OCI-LY1 (cell line): ENCODE data around the gene ZNF777.

Source experiments
- H2AFZ ChIP-seq: fragments of 200-600 bp; sonication (generic), shearing (Covaris generic); 2 replicates; pipeline ENCODE4 v1.6.0; 2014; ENCODE audit warnings: antibody characterized with exemption, mild to moderate bottlenecking, low read length
- H3F3A ChIP-seq: fragments of 200-600 bp; sonication (generic), shearing (Covaris generic); 2 replicates; pipeline ENCODE4 v1.6.0; 2014; ENCODE audit warnings: mild to moderate bottlenecking, antibody characterized with exemption, low read length, moderate library complexity; ENCODE audit not compliant: insufficient read depth
- H3K27ac ChIP-seq: fragments of 200-600 bp; sonication (generic); 2 replicates; pipeline ENCODE4 v1.5.1; 2014; ENCODE audit warnings: low read length, mixed run types, mild to moderate bottlenecking, low read depth; ENCODE audit not compliant: poor library complexity, severe bottlenecking
- H3K27me3 ChIP-seq: fragments of 200-600 bp; sonication (generic); 2 replicates; pipeline ENCODE4 v1.6.0; 2014; ENCODE audit warnings: antibody characterized with exemption, mild to moderate bottlenecking, low read length, moderate library complexity; ENCODE audit not compliant: insufficient read depth
- H3K36me3 ChIP-seq: fragments of 200-600 bp; sonication (generic); 2 replicates; pipeline ENCODE4 v1.6.1; 2014; ENCODE audit warnings: mild to moderate bottlenecking, antibody characterized with exemption, low read length, moderate library complexity, mixed read lengths; ENCODE audit not compliant: insufficient read depth
- H3K4me1 ChIP-seq: fragments of 200-600 bp; sonication (generic); 2 replicates; pipeline ENCODE4 v1.5.1; 2014; ENCODE audit warnings: mild to moderate bottlenecking, low read length, moderate library complexity; ENCODE audit not compliant: insufficient read depth, severe bottlenecking
- H3K4me2 ChIP-seq: fragments of 200-600 bp; sonication (generic), shearing (Covaris generic); 2 replicates; pipeline ENCODE4 v1.6.1; 2014; ENCODE audit warnings: low read length
- H3K4me3 ChIP-seq: fragments of 200-600 bp; sonication (generic); 2 replicates; pipeline ENCODE4 v1.5.1; 2014; ENCODE audit warnings: low read length, low read depth, mild to moderate bottlenecking, mixed read lengths; ENCODE audit not compliant: poor library complexity, severe bottlenecking
- H3K79me2 ChIP-seq: fragments of 200-600 bp; shearing (Covaris generic); 2 replicates; pipeline ENCODE4 v1.6.1; 2016; ENCODE audit warnings: mixed run types, low read length, mixed read lengths; ENCODE audit not compliant: insufficient read depth
- H3K9ac ChIP-seq: fragments of 200-600 bp; sonication (generic), shearing (Covaris generic); 2 replicates; pipeline ENCODE4 v1.6.1; 2014; ENCODE audit warnings: mild to moderate bottlenecking, low read length, mixed read lengths
- H3K9me2 ChIP-seq: fragments of 200-600 bp; sonication (generic), shearing (Covaris generic); 2 replicates; pipeline ENCODE4 v1.6.1; 2014; ENCODE audit warnings: low read depth, mild to moderate bottlenecking, low read length, mixed read lengths
- H3K9me3 ChIP-seq: fragments of 200-600 bp; shearing (Covaris generic); 2 replicates; pipeline ENCODE4 v1.6.1; 2014; ENCODE audit warnings: low read length, mixed read lengths
- H4K20me1 ChIP-seq: fragments of 200-600 bp; sonication (generic), shearing (Covaris generic); 2 replicates; pipeline ENCODE4 v1.6.0; 2016; ENCODE audit warnings: mild to moderate bottlenecking, low read length; ENCODE audit not compliant: insufficient read depth
- EZH2 ChIP-seq: fragments of 200-600 bp; sonication (generic), shearing (Covaris generic); IDR thresholded peaks from 2 replicates; pipeline ENCODE4 v1.8.0; 2017; ENCODE audit warnings: borderline replicate concordance, mixed run types, mild to moderate bottlenecking, antibody characterized with exemption, low read length, moderate library complexity, mixed read lengths
- TF ChIP-seq, protein P1 (sequence below): fragments of 200-600 bp; sonication (generic), shearing (Covaris generic); IDR thresholded peaks from 2 replicates; pipeline ENCODE4 v1.5.1; 2017; ENCODE audit warnings: mild to moderate bottlenecking, antibody characterized with exemption, low read length, moderate library complexity, mixed read lengths

Gene ZNF777

DNA sequence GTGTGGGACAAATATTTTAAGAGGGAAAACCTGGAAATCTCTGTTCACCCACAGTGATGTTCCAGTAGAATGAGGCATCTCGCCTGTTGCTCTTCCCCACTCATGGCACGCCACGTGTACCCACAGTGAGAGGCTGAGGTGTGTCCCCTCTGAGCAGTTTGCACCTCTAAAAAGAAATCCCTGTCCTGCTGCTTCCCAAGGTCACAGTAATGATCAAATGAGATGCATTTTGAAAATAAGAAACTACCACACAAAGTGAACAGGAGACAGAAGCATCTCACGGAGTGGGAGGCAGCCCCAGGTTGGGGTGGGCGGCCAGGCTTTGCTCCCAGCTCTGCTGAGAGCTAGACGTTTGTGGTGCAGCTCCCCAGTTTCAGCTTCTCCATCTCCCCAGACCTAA is 12.4 kb upstream of the ZNF777 start:
- Histone ChIP-seq H3K79me2 (no peaks in the 10 kb centered on the region), H3K4me1 (no peaks in the 10 kb centered on the region), H3F3A (no peaks in the 10 kb centered on the region), H3K27ac (no peak overlapping the region), H3K36me3 (peaks cover 62% of the 10 kb centered on the region), H4K20me1 (no peaks in the 10 kb centered on the region), H3K4me3 (no peak overlapping the region), H2AFZ (no peak overlapping the region), H3K9ac (no peak overlapping the region), H3K4me2 (no peak overlapping the region), H3K9me3 (no peaks in the 10 kb centered on the region), H3K9me2 (no peaks in the 10 kb centered on the region), H3K27me3 (no peaks in the 10 kb centered on the region)
- no peak for TF ChIP-seq EZH2
- TF ChIP-seq, protein P1, sequence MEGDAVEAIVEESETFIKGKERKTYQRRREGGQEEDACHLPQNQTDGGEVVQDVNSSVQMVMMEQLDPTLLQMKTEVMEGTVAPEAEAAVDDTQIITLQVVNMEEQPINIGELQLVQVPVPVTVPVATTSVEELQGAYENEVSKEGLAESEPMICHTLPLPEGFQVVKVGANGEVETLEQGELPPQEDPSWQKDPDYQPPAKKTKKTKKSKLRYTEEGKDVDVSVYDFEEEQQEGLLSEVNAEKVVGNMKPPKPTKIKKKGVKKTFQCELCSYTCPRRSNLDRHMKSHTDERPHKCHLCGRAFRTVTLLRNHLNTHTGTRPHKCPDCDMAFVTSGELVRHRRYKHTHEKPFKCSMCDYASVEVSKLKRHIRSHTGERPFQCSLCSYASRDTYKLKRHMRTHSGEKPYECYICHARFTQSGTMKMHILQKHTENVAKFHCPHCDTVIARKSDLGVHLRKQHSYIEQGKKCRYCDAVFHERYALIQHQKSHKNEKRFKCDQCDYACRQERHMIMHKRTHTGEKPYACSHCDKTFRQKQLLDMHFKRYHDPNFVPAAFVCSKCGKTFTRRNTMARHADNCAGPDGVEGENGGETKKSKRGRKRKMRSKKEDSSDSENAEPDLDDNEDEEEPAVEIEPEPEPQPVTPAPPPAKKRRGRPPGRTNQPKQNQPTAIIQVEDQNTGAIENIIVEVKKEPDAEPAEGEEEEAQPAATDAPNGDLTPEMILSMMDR, result no peak

DNA sequence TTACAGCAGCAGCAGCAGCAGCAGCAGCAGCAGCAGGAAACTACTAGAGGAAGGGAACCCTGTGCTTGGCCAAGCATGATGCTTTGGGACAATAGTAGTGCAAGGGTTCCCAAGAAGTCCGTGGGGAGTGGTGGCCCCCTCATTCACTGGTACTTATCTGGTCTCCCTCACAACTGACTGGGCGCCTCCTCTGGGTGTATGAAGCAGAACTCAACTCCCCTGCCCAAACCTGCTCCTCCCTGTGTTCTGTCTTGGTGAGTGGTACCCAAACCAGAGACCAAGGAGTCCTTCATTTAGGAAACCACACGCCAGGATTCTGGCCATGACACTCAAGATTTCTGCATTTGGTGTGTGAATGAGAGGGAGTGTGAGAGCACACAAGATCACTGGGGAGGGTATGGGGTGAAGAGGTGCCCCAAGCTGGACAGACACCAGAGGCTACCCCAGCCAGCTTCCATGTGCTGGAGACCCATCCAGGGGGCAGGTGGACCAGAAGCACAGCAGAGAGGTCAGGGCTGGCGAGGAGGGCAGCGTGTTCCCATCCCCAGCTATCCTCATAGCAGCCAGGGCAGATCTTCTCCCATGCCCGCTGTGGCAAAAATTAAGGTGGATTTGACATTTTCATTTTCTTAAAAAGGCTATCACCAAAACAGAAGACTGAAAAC is 10.6 kb upstream of the ZNF777 start:
- Histone ChIP-seq H3F3A (no peaks in the 10 kb centered on the region), H3K36me3 (peaks cover 44% of the 10 kb centered on the region), H4K20me1 (no peaks in the 10 kb centered on the region), H3K9me2 (no peaks in the 10 kb centered on the region), H3K27me3 (no peaks in the 10 kb centered on the region; the same call in 1 of the 2 replicates), H3K4me1 (no peaks in the 10 kb centered on the region), H3K4me2 (no peak overlapping the region), H3K4me3 (no peak overlapping the region), H3K27ac (no peak overlapping the region), H3K79me2 (no peaks in the 10 kb centered on the region), H2AFZ (no peak overlapping the region), H3K9ac (no peak overlapping the region), H3K9me3 (peaks cover 11% of the 10 kb centered on the region)
- TF ChIP-seq, protein P1, result no peak
- no peak for TF ChIP-seq EZH2

DNA sequence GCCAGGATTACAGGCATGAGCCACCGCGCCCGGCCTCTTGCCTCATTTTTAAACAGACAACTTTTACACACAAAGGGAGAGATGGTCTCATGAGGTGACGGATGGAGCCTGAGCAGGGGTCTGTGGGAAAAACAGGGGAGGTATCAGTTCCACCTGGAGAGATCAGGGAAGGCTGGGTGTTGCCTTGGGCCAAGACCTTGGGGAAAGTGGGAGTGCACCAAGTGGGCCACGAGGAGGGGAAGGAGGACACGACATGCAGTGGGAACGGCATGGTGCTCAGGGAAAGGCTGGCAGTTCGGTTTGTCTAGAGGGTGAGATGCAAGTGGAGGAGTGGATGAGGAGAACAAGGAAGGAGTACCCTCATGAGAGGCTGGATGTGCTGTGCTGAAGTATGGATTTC is 8.9 kb upstream of the ZNF777 start:
- Histone ChIP-seq H3K36me3 (peaks cover 31% of the 10 kb centered on the region), H3K9me2 (no peaks in the 10 kb centered on the region), H3K27me3 (peaks cover 6% of the 10 kb centered on the region; the same call in 1 of the 2 replicates), H4K20me1 (no peaks in the 10 kb centered on the region), H2AFZ (no peak overlapping the region), H3K4me1 (no peaks in the 10 kb centered on the region), H3K27ac (no peak overlapping the region), H3K9me3 (peaks cover 21% of the 10 kb centered on the region), H3K79me2 (no peaks in the 10 kb centered on the region), H3K4me3 (no peak overlapping the region), H3K4me2 (no peak overlapping the region), H3K9ac (no peak overlapping the region), H3F3A (no peaks in the 10 kb centered on the region)
- TF ChIP-seq EZH2, result no peak
- TF ChIP-seq, protein P1, result no peak
